ENCODE results near the gene MRPS27. TPM values are rescaled to one million over a fixed set of nuclear protein-coding genes. Genes with fewer than 3 reads are reported as not detected.

Gene MRPS27
- total and polyA plus RNA-seq, 9 of the 15 experiments (the other 6 are each of a cell fraction or from before 2014, with no cell fraction given) = 73.6 to 144 (median 106) TPM

GRCh38 chr5:72171667-72172066 lies 148.4 kb downstream of the MRPS27 start:
- 82% methylated on average over 6 of the region's 6 CpGs for WGBS (ENCODE audit: insufficient coverage, low coverage, missing lambda C conversion rate)
- H4K20me1 ChIP-seq (replicated peaks; ENCODE audit: control insufficient read depth, insufficient read depth, low read length) = no peaks in the 10 kb centered on the region
- no peaks in the 10 kb centered on the region for H3K9me1 ChIP-seq (ENCODE audit: control insufficient read depth, insufficient read depth, low read length)
- peaks cover 5 to 9% of the 10 kb centered on the region in 2 experiments; a peak in 3 of 5 replicates for H3K4me1 ChIP-seq (replicated peaks in 1 of 2; ENCODE audit: control insufficient read depth in 2 of 2, insufficient read depth in 2 of 2, low read length in 2 of 2)
- intact Hi-C loops (cut with micrococcal nuclease) = no loop called here
- peaks cover 12% of the 10 kb centered on the region; the same call in 1 of the 3 replicates for H3K36me3 ChIP-seq (ENCODE audit: control insufficient read depth, insufficient read depth, low read length)
- H3K9ac ChIP-seq (ENCODE audit: insufficient read depth in 1 of 2, low read depth in 2 of 2, low read length in 2 of 2) = no peak overlapping the region
- POLR2A ChIA-PET = interaction anchor here (0.5 to 0.7 kb wide), 2 partner anchors 11 to 238 kb away, joined by 3 read pairs; no protein-coding TSS in a partner anchor
- TF ChIP-seq MTA2 (IDR thresholded peaks at IDR 0.05; ENCODE audit: low read depth) = no peak
- TF ChIP-seq PHF20 (IDR thresholded peaks at IDR 0.05; ENCODE audit: partially characterized antibody) = no peak
- TF ChIP-seq ZNF586 (CRISPR knock-in tag; conservative IDR thresholded peaks at IDR 0.05) = no peak
- TF ChIP-seq HSF4 (CRISPR knock-in tag; IDR thresholded peaks at IDR 0.05; ENCODE audit: borderline replicate concordance) = no peak
- no peak for TF ChIP-seq CHD2 (IDR thresholded peaks at IDR 0.05; ENCODE audit: low read depth, low read length)
- no peak for TF ChIP-seq RHOXF2B (CRISPR knock-in tag; conservative IDR thresholded peaks at IDR 0.05)
- no peak for TF ChIP-seq RFX7 (CRISPR knock-in tag; IDR thresholded peaks at IDR 0.05)
- no peak for TF ChIP-seq SMAD4 (CRISPR knock-in tag; conservative IDR thresholded peaks at IDR 0.05)
- TF ChIP-seq ZNF12 (CRISPR knock-in tag; IDR thresholded peaks at IDR 0.05) = no peak
- no peak for TF ChIP-seq DACH1 (IDR thresholded peaks at IDR 0.05; ENCODE audit: partially characterized antibody)
- no peak for TF ChIP-seq BRD9 (IDR thresholded peaks at IDR 0.05; ENCODE audit: low read depth, partially characterized antibody)
- no peak for TF ChIP-seq ETS2 (tag; IDR thresholded peaks at IDR 0.05; ENCODE audit: borderline replicate concordance, poor library complexity, severe bottlenecking)
- CTCF ChIA-PET (ENCODE audit: low intra/inter-chr PET ratio) = no interaction called here
- BruUV-seq (replicated peaks) = no TSS peak
- no peak for FAIRE-seq
- H3K4me3 ChIP-seq = no peak overlapping the region
- DNase-seq (ENCODE audit: extremely low read depth in 1 of 4, low spot score in 3 of 4) = no peak
- H3K9me3 ChIP-seq (replicated peaks; ENCODE audit: control insufficient read depth, insufficient read depth, low read depth, low read length) = no peaks in the 10 kb centered on the region
- H2AFZ ChIP-seq (ENCODE audit: low read depth, low read length) = no peak overlapping the region
- in situ Hi-C loops (cut with MboI) = no loop called here
- ATAC-seq = no peak
- no peaks in the 10 kb centered on the region for H3K27me3 ChIP-seq (ENCODE audit: control insufficient read depth in 2 of 2, insufficient read depth in 2 of 2, low read length in 2 of 2)
- H3K79me2 ChIP-seq (ENCODE audit: control insufficient read depth, insufficient read depth, low read length) = peaks cover 5% of the 10 kb centered on the region; the same call in 1 of the 3 replicates
- no peak overlapping the region for H3K4me2 ChIP-seq (ENCODE audit: insufficient read depth, low read length)
- no peak overlapping the region for H3K27ac ChIP-seq (ENCODE audit: extremely low read depth, low read depth, low read length)
